Measurements from ENCODE around the gene RFESD.

GRCh38 chr5:95615164-95615467 lies 31.5 kb upstream of the RFESD start:
- TF ChIP-seq CTCF (IDR thresholded peaks at IDR 0.05) (no peak), POLR2AphosphoS5 (IDR thresholded peaks at IDR 0.05) (no peak)
